ENCODE measurements around the gene MSRB1. TPM values are rescaled to one million over a fixed set of nuclear protein-coding genes. Genes with fewer than 3 reads are reported as not detected.

Gene MSRB1
- polyA plus RNA-seq, 6 donors from 2014 or later, result 15.6 to 34.5 (median 18.8) TPM

GRCh38 chr16:1895068-1895467 is 47.9 kb downstream of the MSRB1 start:
- ATAC-seq (ENCODE audit: low read depth in 2 of 2) (no peak), DNase-seq (no peak)
- Mint-ChIP-seq H3K4me3 (no peak overlapping the region), H3K36me3 (no peaks in the 10 kb centered on the region), H3K27ac (no peak overlapping the region), H3K4me1 (no peaks in the 10 kb centered on the region), H3K27me3 (peaks cover 7 to 37% (median 16%) of the 10 kb centered on the region in 3 donors), H3K9me3 (no peaks in the 10 kb centered on the region)

- Mint-ChIP-seq H3K36me3 (no peaks in the 10 kb centered on the region), H3K27ac (no peak overlapping the region), H3K27me3 (peaks cover 9 to 38% (median 25%) of the 10 kb centered on the region in 3 donors), H3K4me3 (peak overlapping the region in 1 of 8 donors; percentile 1), H3K9me3 (no peaks in the 10 kb centered on the region), H3K4me1 (no peaks in the 10 kb centered on the region)
- ATAC-seq (ENCODE audit: low read depth in 2 of 2), result no peak
- no peak for DNase-seq
Measured at GRCh38 chr16:1890708-1891050, 52.3 kb downstream of the MSRB1 start.

- Mint-ChIP-seq H3K4me3 (no peak overlapping the region), H3K27me3 (peaks cover 11 to 36% (median 25%) of the 10 kb centered on the region in 3 donors), H3K9me3 (no peaks in the 10 kb centered on the region), H3K27ac (no peak overlapping the region), H3K36me3 (no peaks in the 10 kb centered on the region), H3K4me1 (no peaks in the 10 kb centered on the region)
- DNase-seq, result no peak
- ATAC-seq (ENCODE audit: low read depth in 2 of 2), result no peak
Measured at GRCh38 chr16:1890024-1890707, 52.8 kb downstream of the MSRB1 start.

Other genes starting within 250 kb of the MSRB1 start
- gene MAPK8IP3, start 237.0 kb downstream of the MSRB1 start, polyA plus RNA-seq (ENCODE audit: low read depth in 6 of 6), result 10 to 100 TPM in 1 of 6 donors, 1 to 10 TPM in 5; 1.2 to 10.1 (median 2.2) TPM
- gene NME3, start 171.7 kb downstream of the MSRB1 start, polyA plus RNA-seq (ENCODE audit: low read depth in 6 of 6), result 10 to 100 TPM; 32.0 to 61.1 (median 49.1) TPM
- 1 to 10 TPM in 1 of 6 donors, under 1 TPM in 5; 0.43 to 2.8 (median 0.93) TPM for gene EME2, start 170.4 kb downstream of the MSRB1 start, polyA plus RNA-seq (ENCODE audit: low read depth in 6 of 6)
- 100 to 1,000 TPM in 4 of 6 donors, 10 to 100 TPM in 2; 76.4 to 120 (median 108) TPM for gene MRPS34, start 170.1 kb downstream of the MSRB1 start, polyA plus RNA-seq (ENCODE audit: low read depth in 6 of 6)
- gene SPSB3, start 160.6 kb downstream of the MSRB1 start, polyA plus RNA-seq (ENCODE audit: low read depth in 6 of 6), result 10 to 100 TPM; 30.2 to 54.1 (median 36.2) TPM
- gene NUBP2, start 160.2 kb downstream of the MSRB1 start, polyA plus RNA-seq (ENCODE audit: low read depth in 6 of 6), result 100 to 1,000 TPM in 1 of 6 donors, 10 to 100 TPM in 5; 69.1 to 110 (median 81.0) TPM
- under 1 TPM in 1 of 6 donors, not detected in 5; 0.13 TPM for gene IGFALS, start 149.5 kb downstream of the MSRB1 start, polyA plus RNA-seq (ENCODE audit: low read depth in 6 of 6)
- 10 to 100 TPM; 21.1 to 68.5 (median 39.1) TPM for gene HAGH, start 116.4 kb downstream of the MSRB1 start, polyA plus RNA-seq (ENCODE audit: low read depth in 6 of 6)
- 10 to 100 TPM; 20.2 to 28.1 (median 24.5) TPM for gene FAHD1, start 116.0 kb downstream of the MSRB1 start, polyA plus RNA-seq (ENCODE audit: low read depth in 6 of 6)
- gene MEIOB, start 71.0 kb downstream of the MSRB1 start, polyA plus RNA-seq (ENCODE audit: low read depth in 6 of 6), result not detected
- not detected for gene HS3ST6, start 24.8 kb downstream of the MSRB1 start, polyA plus RNA-seq (ENCODE audit: low read depth in 6 of 6)
- not detected for gene RPL3L, start 11.5 kb upstream of the MSRB1 start, polyA plus RNA-seq (ENCODE audit: low read depth in 6 of 6)
- 100 to 1,000 TPM; 163 to 200 (median 194) TPM for gene NDUFB10, start 16.3 kb upstream of the MSRB1 start, polyA plus RNA-seq (ENCODE audit: low read depth in 6 of 6)
- 1,000 to 10,000 TPM; 5,355 to 7,267 (median 6,090) TPM for gene RPS2, start 21.6 kb upstream of the MSRB1 start, polyA plus RNA-seq (ENCODE audit: low read depth in 6 of 6)
- not detected for gene RNF151, start 23.7 kb upstream of the MSRB1 start, polyA plus RNA-seq (ENCODE audit: low read depth in 6 of 6)
- 10 to 100 TPM; 10.9 to 54.8 (median 35.4) TPM for gene TBL3, start 28.9 kb upstream of the MSRB1 start, polyA plus RNA-seq (ENCODE audit: low read depth in 6 of 6)
- gene NOXO1, start 38.3 kb upstream of the MSRB1 start, polyA plus RNA-seq (ENCODE audit: low read depth in 6 of 6), result not detected
- gene GFER, start 41.0 kb upstream of the MSRB1 start, polyA plus RNA-seq (ENCODE audit: low read depth in 6 of 6), result 10 to 100 TPM; 31.9 to 58.2 (median 37.6) TPM
- gene SYNGR3, start 46.8 kb upstream of the MSRB1 start, polyA plus RNA-seq (ENCODE audit: low read depth in 6 of 6), result 1 to 10 TPM in 5 of 6 donors, not detected in 1; 1.5 to 4.1 (median 2.8) TPM
- 1 to 10 TPM; 2.7 to 8.4 (median 3.9) TPM for gene ZNF598, start 66.6 kb upstream of the MSRB1 start, polyA plus RNA-seq (ENCODE audit: low read depth in 6 of 6)
- gene NPW, start 76.6 kb upstream of the MSRB1 start, polyA plus RNA-seq (ENCODE audit: low read depth in 6 of 6), result not detected
- gene NHERF2, start 83.7 kb upstream of the MSRB1 start, polyA plus RNA-seq (ENCODE audit: low read depth in 6 of 6), result not detected
- 10 to 100 TPM; 21.4 to 38.3 (median 26.0) TPM for gene NTHL1, start 104.6 kb upstream of the MSRB1 start, polyA plus RNA-seq (ENCODE audit: low read depth in 6 of 6)
- gene TSC2, start 104.8 kb upstream of the MSRB1 start, polyA plus RNA-seq (ENCODE audit: low read depth in 6 of 6), result 10 to 100 TPM; 16.6 to 45.0 (median 24.9) TPM
- 10 to 100 TPM in 1 of 6 donors, 1 to 10 TPM in 5; 2.8 to 10.4 (median 4.0) TPM for gene PKD1, start 192.7 kb upstream of the MSRB1 start, polyA plus RNA-seq (ENCODE audit: low read depth in 6 of 6)
- gene RAB26, start 205.4 kb upstream of the MSRB1 start, polyA plus RNA-seq (ENCODE audit: low read depth in 6 of 6), result 1 to 10 TPM in 4 of 6 donors, under 1 TPM in 1, not detected in 1; 0.66 to 2.7 (median 1.4) TPM
- gene TRAF7, start 212.6 kb upstream of the MSRB1 start, polyA plus RNA-seq (ENCODE audit: low read depth in 6 of 6), result 1 to 10 TPM; 4.2 to 9.4 (median 5.6) TPM